GM12878 (cell line): Measurements from ENCODE around the gene TXLNB. TPM values are rescaled to one million over a fixed set of nuclear protein-coding genes. Genes with fewer than 3 reads are reported as not detected.
A peak's percentile ranks its signal among the peaks of the same experiment; 100 is the strongest.

Source experiments
- ATAC-seq: fragments of 200-7000 bp; cut with Tn5 transposase; 3 replicates; pipeline ENCODE4 v1.9.1; 2020; ENCODE audit warnings: mild to moderate bottlenecking, moderate library complexity
- BruUV-seq: library from RNA; stranded (reverse); fragments of 400-500 nt; replicated peaks from 2 replicates; lab custom pipeline; 2021; lab: Mats Ljungman, UMichigan
- CTCF ChIA-PET: fragments of 300-600 bp; sonication (Branson Sonifier 250); formaldehyde crosslinking; extraction: SDS; loops from one replicate; lab custom pipeline; 2021; ENCODE audit warnings: inconsistent platforms; lab: Yijun Ruan, JAX
- POLR2A ChIA-PET: fragments of 350-600 bp; formaldehyde crosslinking; extraction: SDS; loops from one replicate; lab custom pipeline; 2021; ENCODE audit warnings: inconsistent platforms; lab: Charles Lee
- RAD21 ChIA-PET: fragments of 300-600 bp; sonication (Branson Sonifier 250); formaldehyde crosslinking; loops from one replicate; lab custom pipeline; 2023; ENCODE audit warnings: antibody characterized with exemption; ENCODE audit not compliant: unreplicated experiment; lab: Charles Lee
- SMC1A ChIA-PET: fragments of 300-600 bp; sonication (Branson Sonifier 250); formaldehyde crosslinking; loops from one replicate; lab custom pipeline; 2023; ENCODE audit not compliant: unreplicated experiment, uncharacterized antibody; lab: Charles Lee
- DNase-seq: peaks from one replicate; pipeline ENCODE4 v3.0.0-alpha.2; 2011; ENCODE audit warnings: low read depth, low spot score
- FAIRE-seq: peaks from 3 replicates; lab custom pipeline; 2011; peaks lifted over from hg19 to GRCh38; lab: Jason Lieb, UNC
- H2AFZ ChIP-seq: 2 replicates; pipeline ENCODE4 v1.6.0; 2011; ENCODE audit warnings: low read depth, low read length, control low read depth; ENCODE audit not compliant: control insufficient read depth
- H3K27ac ChIP-seq: 2 replicates; pipeline ENCODE4 v1.5.1; 2011; ENCODE audit warnings: control low read depth; ENCODE audit not compliant: control insufficient read depth, insufficient read depth
- H3K27me3 ChIP-seq, 2 experiments: replicated peaks in 1 of 2; 2 replicates each; pipeline versions ENCODE4 v1.6.0 to v1.6.1; 2011; ENCODE audit warnings: low read length in 1 of 2; ENCODE audit not compliant: control insufficient read depth in 2 of 2, insufficient read depth in 2 of 2
- H3K36me3 ChIP-seq, 2 experiments: 2 replicates each; pipeline ENCODE4 v1.5.1; 2011; ENCODE audit warnings: low read length in 1 of 2; ENCODE audit not compliant: control insufficient read depth in 2 of 2, insufficient read depth in 2 of 2
- H3K4me1 ChIP-seq: 2 replicates; pipeline ENCODE4 v1.6.1; 2011; ENCODE audit warnings: mild to moderate bottlenecking, low read length, moderate library complexity, mixed read lengths; ENCODE audit not compliant: control insufficient read depth, insufficient read depth
- H3K4me2 ChIP-seq: 2 replicates; pipeline ENCODE4 v1.6.0; 2011; ENCODE audit warnings: control low read depth; ENCODE audit not compliant: control insufficient read depth, insufficient read depth
- H3K4me3 ChIP-seq: fragments of 200-600 bp; sonication (generic); 2 replicates; pipeline ENCODE4 v1.5.1; 2016
- H3K79me2 ChIP-seq: 2 replicates; pipeline ENCODE4 v1.6.0; 2011; ENCODE audit warnings: low read length; ENCODE audit not compliant: control insufficient read depth, insufficient read depth
- H3K9ac ChIP-seq: 2 replicates; pipeline ENCODE4 v1.8.0; 2011; ENCODE audit warnings: low read length, control low read depth, mixed read lengths; ENCODE audit not compliant: control insufficient read depth, insufficient read depth
- H3K9me3 ChIP-seq: replicated peaks from 3 replicates; pipeline ENCODE4 v1.5.1; 2011; ENCODE audit warnings: mild to moderate bottlenecking, low read length; ENCODE audit not compliant: control insufficient read depth, insufficient read depth
- H4K20me1 ChIP-seq: 2 replicates; pipeline ENCODE4 v1.6.0; 2011; ENCODE audit not compliant: control insufficient read depth, insufficient read depth
- CREB1 ChIP-seq: IDR thresholded peaks from 2 replicates; pipeline ENCODE4 v1.6.1; 2012; ENCODE audit warnings: low read depth, mild to moderate bottlenecking, inconsistent platforms
- FOS ChIP-seq: IDR thresholded peaks from 3 replicates; pipeline ENCODE4 v1.6.1; 2011; ENCODE audit warnings: borderline replicate concordance; ENCODE audit not compliant: insufficient read length; ENCODE audit errors: extremely low read depth
- HSF1 ChIP-seq: fragments of 150-350 bp; IDR thresholded peaks from 2 replicates; pipeline ENCODE4 v1.6.1; 2014; ENCODE audit warnings: mild to moderate bottlenecking, low read depth, low read length
- JUNB ChIP-seq: IDR thresholded peaks from 2 replicates; pipeline ENCODE4 v1.6.1; 2016; ENCODE audit warnings: antibody characterized with exemption, mild to moderate bottlenecking
- MEF2B ChIP-seq: fragments of 450-650 bp; IDR thresholded peaks from 2 replicates; pipeline ENCODE4 v1.6.1; 2018; ENCODE audit warnings: mild to moderate bottlenecking, moderate library complexity; ENCODE audit not compliant: partially characterized antibody, poor library complexity, severe bottlenecking
- SMC3 ChIP-seq: IDR thresholded peaks from 2 replicates; pipeline ENCODE4 v1.6.1; 2011; ENCODE audit warnings: low read length, improper control_type of control experiment, borderline replicate concordance
- WGBS: methylation state at CpG from one replicate; pipeline ENCODE4 v1.1.6; 2016; ENCODE audit warnings: low lambda C conversion rate; ENCODE audit not compliant: insufficient replicate concordance, insufficient coverage; ENCODE audit errors: missing lambda C conversion rate; 5-methylcytosine and 5-hydroxymethylcytosine counted together
- in situ Hi-C: fragments of 300-500 bp; cut with MboI; formaldehyde crosslinking; loops from 9 replicates; pipeline ENCODE4 v1.14.3; 2018; ENCODE audit warnings: mixed read lengths
- intact Hi-C: fragments of 100-400 bp; cut with micrococcal nuclease; formaldehyde crosslinking; loops from one replicate; pipeline ENCODE4 v1.14.2; 2022; ENCODE audit not compliant: unreplicated experiment
- polyA plus RNA-seq, 11 experiments: library from polyadenylated mRNA; depleted of rRNA in 4 of 11; unstranded in 6 of 11; stranded (reverse) in 5 of 11; fragments of >200 nt; fragmentation: Nextera tagmentation in 4 of 11; fragmentation: Illumina TruSeq in 1 of 11; extraction: Ambion mirVana in 4 of 11; extraction: Trizol in 1 of 11; gene quantifications; 1 replicate in 1 of 11; 2 replicates in 10 of 11; pipeline versions ENCODE4 v1.2.1 to v1.2.3, GENCODE V29; 2011 to 2016; ENCODE audit warnings: inconsistent platforms in 2 of 11, missing spikeins in 2 of 11, low read depth in 1 of 11
- total RNA-seq, 4 experiments: library from RNA; depleted of rRNA in 3 of 4; stranded (reverse); fragments of >200 nt in 3 of 4; fragmentation: Illumina TruSeq in 1 of 4; extraction: Trizol in 1 of 4; gene quantifications; 2 replicates each; pipeline versions ENCODE4 v1.2.1 to v1.2.3, GENCODE V29; 2013 to 2021

Gene TXLNB
- total and polyA plus RNA-seq, 10 of the 15 experiments (the other 5 are each of a cell fraction or from before 2014, with no cell fraction given), result 0.07 to 1.3 (median 0.22) TPM; not detected in 1

- TF ChIP-seq MEF2B, result no peak
- TF ChIP-seq CREB1, result 0 out of 2 replicates have a peak, but pooled peaks have one; percentile 13
- no peak for TF ChIP-seq FOS
- TF ChIP-seq HSF1, result no peak
- peak; percentile 52 for TF ChIP-seq SMC3
These were observed 41.3 kb downstream of the TXLNB start (continued) for GRCh38 chr6:139250296-139251044.

GRCh38 chr6:139249395-139249794 is 42.4 kb downstream of the TXLNB start:
- peaks cover 13% of the 10 kb centered on the region for H3K4me1 ChIP-seq
- no peak overlapping the region for H2AFZ ChIP-seq
- DNase-seq, result no peak
- no peaks in the 10 kb centered on the region for H3K27me3 ChIP-seq
- ChIA-PET POLR2A (interaction anchor here (0.7 kb wide), 1 partner anchor 27 kb away, joined by 5 read pairs; no protein-coding TSS in a partner anchor), SMC1A (interaction anchor here (0.9 to 2.3 kb wide), 5 partner anchors 14 to 43 kb away, joined by 3 to 7 read pairs (median 7); no protein-coding TSS in a partner anchor), RAD21 (interaction anchor here (0.9 to 2.3 kb wide), 5 partner anchors 10 to 116 kb away, joined by 3 to 15 read pairs (median 7); no protein-coding TSS in a partner anchor), CTCF (interaction anchor here (1.0 to 2.4 kb wide), 6 partner anchors 13 to 116 kb away, joined by 3 to 22 read pairs (median 12); no protein-coding TSS in a partner anchor)
- no peaks in the 10 kb centered on the region for H3K79me2 ChIP-seq
- in situ Hi-C loops (no loop called here), intact Hi-C loops (no loop called here)
- H3K4me3 ChIP-seq, result no peak overlapping the region
- H3K9me3 ChIP-seq, result no peaks in the 10 kb centered on the region
- BruUV-seq, result no TSS peak
- ATAC-seq, result peak; percentile 41
- no peak for FAIRE-seq
- H3K27ac ChIP-seq, result no peak overlapping the region
- H3K4me2 ChIP-seq, result no peak overlapping the region
- TF ChIP-seq FOS (no peak), JUNB (0 out of 2 replicates have a peak, but pooled peaks have one; percentile 26)
- H3K9ac ChIP-seq, result no peak overlapping the region
- 23% methylated on average over 4 of the region's 4 CpGs for WGBS
- no peaks in the 10 kb centered on the region for H3K36me3 ChIP-seq
- no peaks in the 10 kb centered on the region for H4K20me1 ChIP-seq
